Rectal smooth muscle tissue (tissue), 1 donor: ENCODE data around the gene ZBTB16.

Experiments
- H3K27ac ChIP-seq: one replicate; pipeline ENCODE4 v1.7.0; 2013; ENCODE audit warnings: low read depth, low read length, inconsistent platforms
- H3K27me3 ChIP-seq: one replicate; pipeline ENCODE4 v1.7.0; 2013; ENCODE audit warnings: low read length; ENCODE audit not compliant: control insufficient read depth, insufficient read depth
- H3K36me3 ChIP-seq: one replicate; pipeline ENCODE4 v1.7.0; 2013; ENCODE audit warnings: low read length; ENCODE audit not compliant: control insufficient read depth, insufficient read depth
- H3K4me1 ChIP-seq: one replicate; pipeline ENCODE4 v1.7.0; 2013; ENCODE audit warnings: low read length; ENCODE audit not compliant: control insufficient read depth, insufficient read depth
- H3K4me3 ChIP-seq: one replicate; pipeline ENCODE4 v1.7.0; 2013; ENCODE audit warnings: low read length
- H3K9ac ChIP-seq: one replicate; pipeline ENCODE4 v1.7.0; 2013; ENCODE audit warnings: low read length

Gene ZBTB16

GRCh38 chr11:114108501-114109205 is 49.1 kb downstream of the ZBTB16 start:
- H3K4me3 ChIP-seq, result no peak overlapping the region
- no peaks in the 10 kb centered on the region for H3K27me3 ChIP-seq
- H3K9ac ChIP-seq, result no peak overlapping the region
- H3K4me1 ChIP-seq, result peaks cover 4% of the 10 kb centered on the region
- H3K36me3 ChIP-seq, result no peaks in the 10 kb centered on the region
- H3K27ac ChIP-seq, result no peak overlapping the region

GRCh38 chr11:114109206-114110090 is 49.9 kb downstream of the ZBTB16 start:
- Histone ChIP-seq H3K27ac (no peak overlapping the region), H3K27me3 (no peaks in the 10 kb centered on the region), H3K4me1 (peaks cover 4% of the 10 kb centered on the region), H3K4me3 (no peak overlapping the region), H3K9ac (no peak overlapping the region), H3K36me3 (no peaks in the 10 kb centered on the region)

DNA sequence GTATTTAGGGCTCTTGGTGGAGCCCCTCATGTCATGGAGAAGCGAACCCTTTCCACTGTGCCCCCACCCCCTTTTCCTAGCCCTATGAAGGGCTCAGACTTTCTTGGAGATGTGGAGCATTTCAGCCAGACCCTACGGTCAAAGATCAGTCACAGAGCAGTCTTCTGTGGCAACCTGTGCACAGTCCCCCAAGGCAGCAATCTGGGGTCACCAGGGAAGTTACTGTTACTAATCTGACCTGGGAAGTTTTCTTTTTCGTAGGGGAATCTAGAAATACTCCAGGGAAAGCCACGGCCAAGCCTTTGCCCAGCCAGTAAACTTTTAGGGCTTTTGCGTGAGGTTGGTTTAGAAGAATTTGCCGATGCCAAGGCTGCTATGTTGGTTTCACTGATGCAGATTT is 50.6 kb downstream of the ZBTB16 start:
- H3K36me3 ChIP-seq, result no peaks in the 10 kb centered on the region
- no peak overlapping the region for H3K9ac ChIP-seq
- H3K27ac ChIP-seq, result no peak overlapping the region
- no peak overlapping the region for H3K4me3 ChIP-seq
- H3K27me3 ChIP-seq, result no peaks in the 10 kb centered on the region
- H3K4me1 ChIP-seq, result peaks cover 4% of the 10 kb centered on the region

DNA sequence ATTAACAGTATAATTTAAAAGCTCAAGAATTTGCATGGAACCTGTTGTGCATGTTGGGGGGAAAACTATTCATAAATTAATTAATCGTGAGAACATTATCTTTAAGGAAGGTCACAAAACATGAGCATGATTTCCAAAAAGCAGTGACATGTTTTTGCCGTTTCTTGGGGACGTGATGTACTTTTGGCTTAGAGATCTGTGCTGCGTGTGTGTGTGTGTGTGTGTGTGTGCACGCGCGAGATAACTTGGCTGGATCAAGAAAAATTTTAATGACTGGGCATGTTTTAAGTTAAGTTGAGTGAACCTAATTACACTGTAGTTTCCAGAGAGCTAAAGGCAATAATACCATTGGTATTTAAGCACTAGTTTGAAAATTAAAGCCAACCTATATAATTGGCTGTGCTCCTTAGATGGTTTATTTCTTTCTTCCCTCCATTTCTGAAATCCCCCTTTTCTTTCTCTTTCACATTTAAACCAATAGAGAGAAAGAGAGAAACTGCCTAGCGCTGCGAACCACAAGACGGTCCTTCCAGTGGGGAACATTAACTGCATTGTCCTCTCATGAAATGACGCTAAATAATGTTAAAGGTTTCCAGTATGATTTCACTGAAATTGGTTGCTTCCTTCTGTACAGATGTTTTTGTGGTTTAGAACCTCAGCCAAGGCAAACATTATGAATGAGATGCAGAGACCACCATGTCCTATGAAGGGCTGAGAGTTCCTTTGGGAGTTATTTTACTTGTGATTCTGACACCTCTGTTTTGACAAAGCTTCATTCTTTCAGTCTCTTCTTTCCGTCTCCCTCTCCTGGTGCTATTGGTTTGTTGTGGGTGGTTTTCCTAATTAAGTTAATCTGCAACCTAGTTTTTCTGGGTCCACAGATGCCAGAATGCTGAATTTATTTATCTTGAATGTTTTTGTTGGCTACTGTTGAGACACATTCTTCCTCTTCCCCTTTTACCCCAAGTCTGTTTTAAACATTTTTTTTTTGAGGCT is 51.7 kb downstream of the ZBTB16 start:
- no peak overlapping the region for H3K27ac ChIP-seq
- no peaks in the 10 kb centered on the region for H3K27me3 ChIP-seq
- no peak overlapping the region for H3K9ac ChIP-seq
- peak overlapping the region; percentile 25 for H3K4me3 ChIP-seq
- H3K4me1 ChIP-seq, result peaks cover 4% of the 10 kb centered on the region
- H3K36me3 ChIP-seq, result no peaks in the 10 kb centered on the region

- no peak overlapping the region for H3K4me3 ChIP-seq
- no peaks in the 10 kb centered on the region for H3K4me1 ChIP-seq
- H3K36me3 ChIP-seq, result no peaks in the 10 kb centered on the region
- H3K27me3 ChIP-seq, result no peaks in the 10 kb centered on the region
- H3K9ac ChIP-seq, result no peak overlapping the region
- H3K27ac ChIP-seq, result no peak overlapping the region
Measured at GRCh38 chr11:114115451-114115928, 56.0 kb downstream of the ZBTB16 start.

DNA sequence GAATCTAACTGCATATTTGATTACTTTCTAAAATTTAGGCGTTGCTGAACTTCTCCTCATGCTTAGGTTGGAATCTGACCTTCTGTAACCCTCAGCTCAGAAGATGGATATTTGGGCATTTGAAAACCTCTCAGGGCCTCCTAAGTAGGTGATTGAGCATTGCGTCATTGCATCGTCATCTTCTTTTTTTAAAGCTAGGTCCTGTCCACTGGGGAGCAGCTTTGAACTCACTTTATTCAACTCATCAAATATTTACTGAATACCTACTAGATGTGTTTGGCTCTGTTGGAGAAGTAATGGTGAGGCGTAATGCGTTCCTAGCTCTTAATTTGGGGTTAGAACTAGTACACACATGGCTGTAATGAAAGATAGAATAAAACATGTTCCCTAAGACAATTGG is 56.8 kb downstream of the ZBTB16 start:
- Histone ChIP-seq H3K27ac (no peak overlapping the region), H3K4me3 (no peak overlapping the region), H3K9ac (no peak overlapping the region), H3K36me3 (no peaks in the 10 kb centered on the region), H3K27me3 (no peaks in the 10 kb centered on the region), H3K4me1 (no peaks in the 10 kb centered on the region)

DNA sequence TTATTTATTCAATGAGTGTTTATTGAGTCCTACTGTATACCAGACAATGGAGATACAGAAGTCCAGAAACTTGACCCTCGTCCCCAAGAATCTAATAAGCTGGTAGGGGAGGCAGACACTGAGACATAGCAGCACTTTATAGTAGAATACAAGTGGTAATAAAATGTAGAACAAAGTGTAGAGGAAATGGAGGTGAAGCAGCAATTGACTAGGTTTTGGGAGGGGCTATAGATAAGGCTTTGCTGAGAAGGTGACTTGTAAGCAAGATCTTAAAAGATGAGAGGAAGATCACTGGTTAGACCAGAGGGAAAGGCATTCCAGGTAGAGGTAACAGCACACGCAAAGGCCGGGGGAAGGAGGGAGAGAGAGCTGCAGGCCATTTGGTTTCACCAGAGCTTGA is 57.3 kb downstream of the ZBTB16 start:
- no peaks in the 10 kb centered on the region for H3K36me3 ChIP-seq
- H3K27me3 ChIP-seq, result no peaks in the 10 kb centered on the region
- no peak overlapping the region for H3K9ac ChIP-seq
- H3K4me3 ChIP-seq, result no peak overlapping the region
- H3K27ac ChIP-seq, result no peak overlapping the region
- H3K4me1 ChIP-seq, result peaks cover 3% of the 10 kb centered on the region

- H3K27me3 ChIP-seq, result no peaks in the 10 kb centered on the region
- peaks cover 16% of the 10 kb centered on the region for H3K4me1 ChIP-seq
- no peaks in the 10 kb centered on the region for H3K36me3 ChIP-seq
- H3K27ac ChIP-seq, result no peak overlapping the region
- no peak overlapping the region for H3K9ac ChIP-seq
- no peak overlapping the region for H3K4me3 ChIP-seq
Measured at GRCh38 chr11:114120606-114121005, 61.1 kb downstream of the ZBTB16 start.

DNA sequence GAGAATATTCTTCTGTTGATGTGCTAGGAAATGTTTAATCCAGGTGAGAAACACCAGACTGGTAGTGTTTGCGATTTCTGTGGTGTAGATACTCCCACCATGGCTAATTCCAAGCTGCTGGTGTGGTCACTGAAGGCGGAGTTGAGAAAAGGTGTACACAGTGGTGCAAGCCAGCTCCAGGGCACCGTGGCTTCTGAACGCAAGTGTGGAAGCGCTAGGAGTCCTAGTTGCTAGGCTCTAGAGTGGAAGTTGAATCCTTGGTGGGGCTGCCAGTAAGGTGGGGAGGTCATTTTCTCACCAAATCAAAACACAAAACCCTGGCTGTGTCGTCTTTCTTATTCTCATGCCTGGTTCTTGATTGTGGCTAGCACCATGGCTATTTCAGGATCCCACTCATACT is 61.6 kb downstream of the ZBTB16 start:
- peaks cover 16% of the 10 kb centered on the region for H3K4me1 ChIP-seq
- H3K9ac ChIP-seq, result no peak overlapping the region
- H3K36me3 ChIP-seq, result no peaks in the 10 kb centered on the region
- H3K4me3 ChIP-seq, result no peak overlapping the region
- no peaks in the 10 kb centered on the region for H3K27me3 ChIP-seq
- no peak overlapping the region for H3K27ac ChIP-seq

GRCh38 chr11:114121804-114122504 is 62.4 kb downstream of the ZBTB16 start:
- Histone ChIP-seq H3K36me3 (no peaks in the 10 kb centered on the region), H3K9ac (no peak overlapping the region), H3K27ac (peak overlapping the region; percentile 33), H3K4me3 (no peak overlapping the region), H3K4me1 (peaks cover 16% of the 10 kb centered on the region), H3K27me3 (no peaks in the 10 kb centered on the region)

DNA sequence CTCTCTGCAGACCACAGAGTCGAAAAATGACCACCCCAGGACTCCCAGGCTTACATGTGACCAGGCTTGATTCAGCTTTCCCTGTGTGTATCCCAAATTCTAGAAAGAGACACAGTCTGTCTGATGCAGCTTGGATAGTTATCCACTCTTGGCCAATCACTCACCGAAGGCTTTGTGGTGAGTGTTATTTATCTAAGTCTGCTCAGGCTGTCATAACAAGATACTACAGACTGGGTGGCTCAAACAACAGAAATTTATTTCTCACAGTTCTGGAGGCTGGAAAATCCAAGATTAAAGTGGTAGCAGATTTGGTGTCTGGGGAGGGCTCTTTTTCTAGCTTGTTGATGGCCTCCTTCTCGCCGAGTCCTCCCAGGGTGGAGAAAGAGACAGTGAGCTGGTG is 63.2 kb downstream of the ZBTB16 start:
- Histone ChIP-seq H3K27ac (peak overlapping the region; percentile 33), H3K36me3 (no peaks in the 10 kb centered on the region), H3K9ac (no peak overlapping the region), H3K27me3 (no peaks in the 10 kb centered on the region), H3K4me1 (peaks cover 16% of the 10 kb centered on the region), H3K4me3 (no peak overlapping the region)
